HL-60 (cell line): ENCODE data around the gene ADARB1.

Experiments
- DNase-seq, 2 experiments: peaks; one replicate each; pipeline ENCODE4 v3.0.0-alpha.2; 2010 to 2020; ENCODE audit warnings: low read depth in 1 of 2, low spot score in 1 of 2
- H3K27ac ChIP-seq: fragments of 250-450 bp; sonication (Bioruptor Pico); replicated peaks from 2 replicates; pipeline ENCODE4 v1.5.1; 2020; ENCODE audit warnings: mild to moderate bottlenecking, moderate library complexity
- H3K27me3 ChIP-seq: fragments of 250-450 bp; sonication (Bioruptor Pico); 2 replicates; pipeline ENCODE4 v1.5.1; 2021; ENCODE audit warnings: mild to moderate bottlenecking, moderate library complexity; ENCODE audit not compliant: insufficient read depth, poor library complexity, severe bottlenecking
- H3K4me3 ChIP-seq: replicated peaks from 2 replicates; pipeline ENCODE4 v1.5.1; 2011; ENCODE audit warnings: mild to moderate bottlenecking, control low read depth, low read length; ENCODE audit not compliant: insufficient read depth
- GABPA ChIP-seq: IDR thresholded peaks from 2 replicates; pipeline ENCODE4 v1.6.1; 2012; ENCODE audit warnings: low read depth
- POLR2AphosphoS5 ChIP-seq: IDR thresholded peaks from 2 replicates; pipeline ENCODE4 v1.6.1; 2012; ENCODE audit warnings: low read depth
- SPI1 ChIP-seq: IDR thresholded peaks from 2 replicates; pipeline ENCODE4 v1.6.1; 2012; ENCODE audit warnings: low read depth, mild to moderate bottlenecking, borderline replicate concordance
- TF ChIP-seq, protein P1 (sequence below): IDR thresholded peaks from 2 replicates; pipeline ENCODE4 v1.6.1; 2012; ENCODE audit warnings: low read depth; ENCODE audit not compliant: insufficient replicate concordance
- TF ChIP-seq, protein P2 (sequence below): IDR thresholded peaks from one replicate; pipeline ENCODE4 v1.5.1; 2011; ENCODE audit warnings: low read length, control low read depth, inconsistent platforms; ENCODE audit not compliant: insufficient read depth

Gene ADARB1

DNA sequence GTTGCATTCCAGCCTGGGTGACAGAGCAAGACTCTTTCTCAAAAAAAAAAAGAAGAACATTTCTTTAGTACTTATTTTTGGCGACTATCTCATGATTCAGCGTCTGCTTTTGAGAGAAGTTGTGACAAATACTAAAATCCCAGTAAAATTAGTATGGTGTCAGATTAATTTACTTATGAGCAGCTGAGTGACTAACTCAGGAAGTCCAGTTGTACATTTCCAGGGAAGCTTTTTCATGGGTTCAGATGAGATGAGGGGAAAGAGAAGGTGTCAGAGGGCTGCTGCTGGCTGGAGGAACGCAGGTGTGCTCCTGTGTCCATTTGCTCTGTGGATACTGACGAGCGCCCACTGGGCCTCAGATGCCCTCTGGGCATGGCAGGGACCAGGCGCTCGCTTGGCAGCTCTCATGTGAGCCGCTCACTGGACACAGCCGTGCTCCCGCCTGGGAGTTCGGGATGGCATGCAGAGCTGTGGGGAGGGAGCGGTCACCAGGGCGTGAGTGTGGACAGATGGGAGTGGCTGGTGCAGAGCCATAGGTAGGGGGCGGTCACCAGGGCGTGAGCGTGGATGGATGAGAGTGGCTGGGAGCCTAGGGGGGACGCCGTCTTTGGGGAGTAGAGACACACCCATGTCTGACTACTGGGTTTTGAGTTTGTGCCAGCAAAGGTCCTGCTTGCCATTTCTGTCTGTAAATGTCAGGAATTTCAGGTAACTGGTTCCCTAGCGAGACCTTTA lies 55.0 kb downstream of the ADARB1 start:
- no peak for TF ChIP-seq SPI1
- TF ChIP-seq GABPA, result no peak
- TF ChIP-seq, protein P1, sequence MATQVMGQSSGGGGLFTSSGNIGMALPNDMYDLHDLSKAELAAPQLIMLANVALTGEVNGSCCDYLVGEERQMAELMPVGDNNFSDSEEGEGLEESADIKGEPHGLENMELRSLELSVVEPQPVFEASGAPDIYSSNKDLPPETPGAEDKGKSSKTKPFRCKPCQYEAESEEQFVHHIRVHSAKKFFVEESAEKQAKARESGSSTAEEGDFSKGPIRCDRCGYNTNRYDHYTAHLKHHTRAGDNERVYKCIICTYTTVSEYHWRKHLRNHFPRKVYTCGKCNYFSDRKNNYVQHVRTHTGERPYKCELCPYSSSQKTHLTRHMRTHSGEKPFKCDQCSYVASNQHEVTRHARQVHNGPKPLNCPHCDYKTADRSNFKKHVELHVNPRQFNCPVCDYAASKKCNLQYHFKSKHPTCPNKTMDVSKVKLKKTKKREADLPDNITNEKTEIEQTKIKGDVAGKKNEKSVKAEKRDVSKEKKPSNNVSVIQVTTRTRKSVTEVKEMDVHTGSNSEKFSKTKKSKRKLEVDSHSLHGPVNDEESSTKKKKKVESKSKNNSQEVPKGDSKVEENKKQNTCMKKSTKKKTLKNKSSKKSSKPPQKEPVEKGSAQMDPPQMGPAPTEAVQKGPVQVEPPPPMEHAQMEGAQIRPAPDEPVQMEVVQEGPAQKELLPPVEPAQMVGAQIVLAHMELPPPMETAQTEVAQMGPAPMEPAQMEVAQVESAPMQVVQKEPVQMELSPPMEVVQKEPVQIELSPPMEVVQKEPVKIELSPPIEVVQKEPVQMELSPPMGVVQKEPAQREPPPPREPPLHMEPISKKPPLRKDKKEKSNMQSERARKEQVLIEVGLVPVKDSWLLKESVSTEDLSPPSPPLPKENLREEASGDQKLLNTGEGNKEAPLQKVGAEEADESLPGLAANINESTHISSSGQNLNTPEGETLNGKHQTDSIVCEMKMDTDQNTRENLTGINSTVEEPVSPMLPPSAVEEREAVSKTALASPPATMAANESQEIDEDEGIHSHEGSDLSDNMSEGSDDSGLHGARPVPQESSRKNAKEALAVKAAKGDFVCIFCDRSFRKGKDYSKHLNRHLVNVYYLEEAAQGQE, result no peak
- no peak for TF ChIP-seq POLR2AphosphoS5
- TF ChIP-seq, protein P2, sequence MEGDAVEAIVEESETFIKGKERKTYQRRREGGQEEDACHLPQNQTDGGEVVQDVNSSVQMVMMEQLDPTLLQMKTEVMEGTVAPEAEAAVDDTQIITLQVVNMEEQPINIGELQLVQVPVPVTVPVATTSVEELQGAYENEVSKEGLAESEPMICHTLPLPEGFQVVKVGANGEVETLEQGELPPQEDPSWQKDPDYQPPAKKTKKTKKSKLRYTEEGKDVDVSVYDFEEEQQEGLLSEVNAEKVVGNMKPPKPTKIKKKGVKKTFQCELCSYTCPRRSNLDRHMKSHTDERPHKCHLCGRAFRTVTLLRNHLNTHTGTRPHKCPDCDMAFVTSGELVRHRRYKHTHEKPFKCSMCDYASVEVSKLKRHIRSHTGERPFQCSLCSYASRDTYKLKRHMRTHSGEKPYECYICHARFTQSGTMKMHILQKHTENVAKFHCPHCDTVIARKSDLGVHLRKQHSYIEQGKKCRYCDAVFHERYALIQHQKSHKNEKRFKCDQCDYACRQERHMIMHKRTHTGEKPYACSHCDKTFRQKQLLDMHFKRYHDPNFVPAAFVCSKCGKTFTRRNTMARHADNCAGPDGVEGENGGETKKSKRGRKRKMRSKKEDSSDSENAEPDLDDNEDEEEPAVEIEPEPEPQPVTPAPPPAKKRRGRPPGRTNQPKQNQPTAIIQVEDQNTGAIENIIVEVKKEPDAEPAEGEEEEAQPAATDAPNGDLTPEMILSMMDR, result no peak
- H3K27me3 ChIP-seq, result no peaks in the 10 kb centered on the region
- DNase-seq, result no peak
- H3K4me3 ChIP-seq, result no peak overlapping the region
- no peak overlapping the region for H3K27ac ChIP-seq

DNA sequence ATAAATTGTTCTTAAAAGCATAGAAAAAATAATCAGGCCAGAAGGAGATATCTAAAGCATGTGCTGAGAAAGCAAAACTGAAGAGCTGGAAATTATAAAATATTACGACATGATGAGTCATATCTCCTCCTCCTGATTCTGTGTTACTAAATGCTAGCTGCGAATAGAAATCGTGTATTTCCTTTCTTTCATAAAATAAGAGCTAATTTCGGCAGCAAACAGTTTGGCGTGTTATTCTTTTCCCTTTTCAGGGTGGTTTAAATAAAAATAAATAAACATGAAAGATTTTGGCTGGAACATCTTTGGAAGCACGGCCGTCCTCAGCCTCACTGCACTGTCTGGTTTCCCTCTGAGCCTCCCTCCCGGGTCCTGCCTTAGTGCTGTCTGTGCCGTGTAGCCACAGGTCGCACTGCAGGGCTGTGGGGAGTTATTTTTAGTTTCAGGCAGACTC lies 56.0 kb downstream of the ADARB1 start:
- Histone ChIP-seq H3K27me3 (no peaks in the 10 kb centered on the region), H3K27ac (no peak overlapping the region), H3K4me3 (peak overlapping the region; percentile 19)
- TF ChIP-seq, protein P1, result no peak
- TF ChIP-seq SPI1 (no peak), POLR2AphosphoS5 (no peak)
- peak in 1 of 2 experiments; percentile 33 for DNase-seq

DNA sequence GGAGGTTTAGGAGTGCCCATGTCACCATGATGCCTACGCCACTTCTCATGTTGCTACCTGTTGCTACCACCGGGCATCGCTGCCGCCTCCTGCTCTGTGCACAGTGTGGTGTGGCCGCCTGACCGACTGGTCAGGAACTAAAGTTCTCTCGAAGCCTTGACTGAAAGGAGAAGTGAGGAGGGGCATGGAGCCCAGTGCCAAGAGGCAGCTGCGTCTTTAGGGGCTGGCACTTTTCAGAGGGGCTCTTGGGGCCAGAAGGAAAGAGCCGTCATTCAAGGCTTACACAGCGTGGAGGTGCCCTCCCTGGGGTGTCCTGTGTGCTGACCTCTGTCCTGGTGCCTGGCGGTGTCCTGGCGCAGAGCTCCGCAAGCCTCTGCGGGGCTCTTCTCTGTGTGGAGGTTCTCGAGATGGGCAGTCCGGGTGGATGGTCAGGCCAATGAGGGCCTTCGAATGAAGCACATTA lies 57.2 kb downstream of the ADARB1 start:
- TF ChIP-seq, protein P1, result no peak
- TF ChIP-seq POLR2AphosphoS5 (no peak), GABPA (no peak), SPI1 (no peak)
- TF ChIP-seq, protein P2, result no peak
- no peak for DNase-seq
- no peak overlapping the region for H3K4me3 ChIP-seq
- H3K27ac ChIP-seq, result no peak overlapping the region
- no peaks in the 10 kb centered on the region for H3K27me3 ChIP-seq
